Activated T-helper 9 cell treated with anti-CD3 and anti-CD28 coated beads, Interleukin-2, amount 50 U/mL, for 16 hours (primary cell): Measurements from ENCODE around the gene TMEM259.
"Not testable (repeated sequence)": the region's sequence is repeated elsewhere in the genome, so short reads cannot be mapped to it uniquely, and the experiment has no call there.

Source experiments
- DNase-seq: peaks from one replicate; pipeline ENCODE4 v3.0.0-alpha.2; 2020; ENCODE audit warnings: low read depth

The TMEM259 gene

GRCh38 chr19:1039646-1040475 lies 18.9 kb upstream of the TMEM259 start, which contains the start of gene ABCA7:
TSS of gene ABCA7 (plus strand) at chr19:1040107. CDS start at chr19:1041362, 1,255 bp downstream.
- peak; percentile 98 for DNase-seq

- DNase-seq, result no peak
Measured at GRCh38 chr19:1038978-1039645, 18.2 kb upstream of the TMEM259 start.

GRCh38 chr19:1037621-1038064 lies 16.7 kb upstream of the TMEM259 start:
- no peak for DNase-seq

GRCh38 chr19:1035998-1036621 lies 15.2 kb upstream of the TMEM259 start:
- no peak for DNase-seq

GRCh38 chr19:1032264-1032867 lies 11.4 kb upstream of the TMEM259 start:
- no peak for DNase-seq

GRCh38 chr19:1028062-1028926 lies 7.4 kb upstream of the TMEM259 start:
- DNase-seq, result peak; percentile 45

GRCh38 chr19:1027650-1028061 lies 6.7 kb upstream of the TMEM259 start:
- DNase-seq, result no peak

GRCh38 chr19:1026783-1027649 lies 6.1 kb upstream of the TMEM259 start:
- no peak for DNase-seq

- peak; percentile 49 for DNase-seq
Measured at GRCh38 chr19:1025960-1026782, 5.2 kb upstream of the TMEM259 start, which contains the start of gene CNN2. TSS of gene CNN2 (plus strand) at chr19:1026608. CDS start at chr19:1026662, 54 bp downstream.

- not testable (repeated sequence) for DNase-seq
Measured at GRCh38 chr19:1025080-1025479, 4.2 kb upstream of the TMEM259 start.

GRCh38 chr19:1023883-1024188 lies 2.9 kb upstream of the TMEM259 start:
- not testable (repeated sequence) for DNase-seq

GRCh38 chr19:1019980-1020867 lies 699 bp downstream of the TMEM259 start:
- no peak for DNase-seq

GRCh38 chr19:1019616-1019961 lies 1.3 kb downstream of the TMEM259 start:
- no peak for DNase-seq

GRCh38 chr19:1018932-1019615 lies 1.8 kb downstream of the TMEM259 start:
- no peak for DNase-seq

GRCh38 chr19:1018393-1018792 lies 2.5 kb downstream of the TMEM259 start:
- no peak for DNase-seq

GRCh38 chr19:1017906-1018305 lies 3.0 kb downstream of the TMEM259 start:
- no peak for DNase-seq

- no peak for DNase-seq
Measured at GRCh38 chr19:1017115-1017905, 3.6 kb downstream of the TMEM259 start.
